Measurements from ENCODE around the gene UAP1L1.

UAP1L1 gene

DNA sequence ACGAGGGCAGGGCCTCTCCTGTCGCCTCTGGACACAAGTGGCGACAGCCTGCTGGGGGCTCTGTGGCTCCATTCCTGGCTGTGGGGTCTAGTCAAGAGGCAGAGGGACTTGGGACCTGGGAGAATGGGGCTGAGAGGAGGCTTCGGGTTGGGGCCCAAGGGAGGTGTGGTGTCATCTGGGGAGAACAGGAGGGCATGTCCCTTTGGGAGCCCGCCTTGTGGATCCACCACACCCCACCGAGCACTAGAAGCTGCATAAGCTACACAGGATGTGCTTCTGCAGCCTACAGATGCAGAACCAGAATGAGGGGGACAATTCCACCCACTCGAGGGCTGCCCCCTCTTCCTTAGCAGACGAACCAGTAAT, 5.6 kb downstream of the UAP1L1 start:
- no peak for DNase-seq (ENCODE audit: extremely low read depth, low read depth)
- TF ChIP-seq, protein P1, sequence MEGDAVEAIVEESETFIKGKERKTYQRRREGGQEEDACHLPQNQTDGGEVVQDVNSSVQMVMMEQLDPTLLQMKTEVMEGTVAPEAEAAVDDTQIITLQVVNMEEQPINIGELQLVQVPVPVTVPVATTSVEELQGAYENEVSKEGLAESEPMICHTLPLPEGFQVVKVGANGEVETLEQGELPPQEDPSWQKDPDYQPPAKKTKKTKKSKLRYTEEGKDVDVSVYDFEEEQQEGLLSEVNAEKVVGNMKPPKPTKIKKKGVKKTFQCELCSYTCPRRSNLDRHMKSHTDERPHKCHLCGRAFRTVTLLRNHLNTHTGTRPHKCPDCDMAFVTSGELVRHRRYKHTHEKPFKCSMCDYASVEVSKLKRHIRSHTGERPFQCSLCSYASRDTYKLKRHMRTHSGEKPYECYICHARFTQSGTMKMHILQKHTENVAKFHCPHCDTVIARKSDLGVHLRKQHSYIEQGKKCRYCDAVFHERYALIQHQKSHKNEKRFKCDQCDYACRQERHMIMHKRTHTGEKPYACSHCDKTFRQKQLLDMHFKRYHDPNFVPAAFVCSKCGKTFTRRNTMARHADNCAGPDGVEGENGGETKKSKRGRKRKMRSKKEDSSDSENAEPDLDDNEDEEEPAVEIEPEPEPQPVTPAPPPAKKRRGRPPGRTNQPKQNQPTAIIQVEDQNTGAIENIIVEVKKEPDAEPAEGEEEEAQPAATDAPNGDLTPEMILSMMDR (IDR thresholded peaks at IDR 0.05; ENCODE audit: low read depth, low read length), result no peak

DNA sequence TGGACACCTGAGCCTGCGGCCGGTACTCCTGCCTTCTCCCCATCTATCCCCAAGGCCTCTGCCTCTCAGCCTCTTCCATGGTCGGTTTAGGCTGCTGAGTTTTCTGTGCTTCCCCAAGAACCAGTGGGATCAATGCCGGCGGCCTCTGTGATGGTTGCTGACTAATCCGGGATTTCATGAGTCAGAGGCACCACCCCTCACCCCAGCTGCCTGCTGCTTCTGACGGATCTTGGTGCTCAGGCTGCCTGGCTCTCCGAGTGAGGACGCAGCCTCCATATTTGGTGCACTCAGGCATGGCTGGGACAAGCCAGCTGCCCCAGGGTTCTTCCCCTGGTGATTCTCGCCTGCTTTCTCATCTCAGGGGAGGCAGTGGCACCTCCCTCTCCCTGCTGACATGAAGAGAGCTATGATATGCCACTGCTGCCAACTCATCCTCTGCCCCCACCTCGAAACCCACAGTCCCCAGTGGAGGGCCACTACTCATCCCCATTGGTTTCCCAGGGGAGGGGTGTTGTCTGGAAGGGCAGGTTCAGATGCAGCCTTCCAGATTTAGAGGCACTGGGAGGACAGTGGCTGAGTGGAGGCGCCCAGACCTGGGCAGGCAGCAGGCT, 6.2 kb downstream of the UAP1L1 start:
- TF ChIP-seq, protein P1 (IDR thresholded peaks at IDR 0.05; ENCODE audit: low read depth, low read length), result no peak
- DNase-seq (ENCODE audit: extremely low read depth, low read depth), result peak; percentile 77

DNA sequence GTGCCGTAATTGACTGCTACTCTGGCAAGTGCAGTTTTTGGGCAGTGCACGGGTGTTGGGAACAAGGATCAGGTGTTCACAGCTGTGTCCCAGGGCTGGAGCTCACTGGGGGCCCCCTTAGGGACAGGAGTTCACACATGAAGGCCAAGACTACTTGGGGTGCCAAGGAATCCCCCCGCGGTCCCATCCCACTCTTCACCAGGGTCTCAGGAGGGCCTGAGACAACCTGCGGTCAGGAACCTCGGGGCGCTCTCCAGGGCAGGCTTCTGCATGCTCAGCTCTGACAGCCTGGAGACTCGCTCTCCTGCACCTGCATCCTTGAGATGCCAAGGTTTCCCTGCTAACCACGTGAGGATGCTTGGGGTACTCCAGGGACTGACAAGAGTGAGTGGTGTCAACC, 7.2 kb downstream of the UAP1L1 start:
- TF ChIP-seq, protein P1 (IDR thresholded peaks at IDR 0.05; ENCODE audit: low read depth, low read length), result no peak
- DNase-seq (ENCODE audit: extremely low read depth, low read depth), result no peak

DNA sequence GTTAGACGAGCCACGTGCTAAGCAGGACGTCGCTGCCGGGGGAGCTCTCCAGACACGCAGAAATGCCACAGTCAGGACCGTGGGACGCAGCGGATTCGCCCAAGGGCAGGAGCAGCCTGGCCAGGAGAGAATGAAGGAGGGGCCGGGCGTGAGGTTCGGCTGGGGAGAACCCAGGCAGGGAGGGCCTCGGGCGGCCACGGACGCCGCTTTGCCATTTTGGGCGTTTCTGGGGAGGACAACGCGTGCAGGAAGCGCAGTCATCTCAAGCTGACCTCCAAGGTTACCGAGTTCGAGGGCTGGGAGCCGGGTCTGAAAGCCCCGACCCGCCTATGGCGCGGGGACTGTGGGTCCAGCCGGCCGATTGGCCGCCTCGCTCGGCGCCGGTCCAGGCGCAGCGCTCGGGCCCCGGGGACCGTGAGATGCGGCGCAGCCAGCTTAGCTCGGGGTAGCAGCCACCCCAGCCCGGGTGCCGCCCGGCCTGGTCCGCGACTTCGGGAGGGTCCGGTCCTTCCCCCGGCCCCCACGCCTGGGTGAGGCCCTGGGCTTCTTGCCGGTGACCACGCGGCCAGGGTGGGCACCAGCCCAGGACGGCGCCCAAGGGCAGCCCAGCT, 8.7 kb downstream of the UAP1L1 start:
- TF ChIP-seq, protein P1 (IDR thresholded peaks at IDR 0.05; ENCODE audit: low read depth, low read length), result no peak
- DNase-seq (ENCODE audit: extremely low read depth, low read depth), result no peak

DNA sequence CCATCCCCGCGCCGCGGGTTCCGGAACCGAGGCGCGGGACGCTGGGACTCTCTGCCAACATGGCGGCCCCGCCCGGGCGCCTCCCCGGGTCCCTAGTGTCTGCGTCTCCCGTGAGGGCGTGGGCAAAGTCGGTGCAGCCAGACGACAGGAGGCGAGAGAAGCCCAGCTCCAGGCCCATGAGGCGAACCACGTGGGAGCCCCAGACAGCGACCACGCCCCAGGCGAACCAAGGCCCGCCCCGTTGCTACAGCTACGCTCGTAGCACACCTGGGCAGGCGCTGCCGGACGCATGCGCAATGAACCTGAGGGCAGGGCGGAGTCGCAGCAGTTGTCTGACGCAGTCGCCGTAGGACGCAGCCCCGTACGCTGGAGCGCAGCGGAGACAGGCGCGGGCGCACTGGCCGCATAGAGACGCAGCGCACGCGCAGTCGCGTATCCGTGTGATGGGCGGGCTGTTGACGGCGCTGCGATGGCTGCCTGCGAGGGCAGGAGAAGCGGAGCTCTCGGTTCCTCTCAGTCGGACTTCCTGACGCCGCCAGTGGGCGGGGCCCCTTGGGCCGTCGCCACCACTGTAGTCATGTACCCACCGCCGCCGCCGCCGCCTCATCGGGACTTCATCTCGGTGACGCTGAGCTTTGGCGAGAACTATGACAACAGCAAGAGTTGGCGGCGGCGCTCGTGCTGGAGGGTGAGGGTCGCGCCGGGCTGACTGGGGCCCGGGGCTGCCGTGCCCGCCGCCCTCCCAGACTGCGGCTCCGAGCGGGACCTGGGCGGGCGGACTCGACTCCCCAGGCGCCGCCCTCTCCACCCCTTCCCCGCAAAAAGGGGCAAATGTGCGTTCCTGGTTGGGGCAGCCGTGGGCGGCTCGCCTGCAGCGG, 9.5 kb downstream of the UAP1L1 start, which contains the start of gene MAN1B1:
Gene MAN1B1 (plus strand): TSS at position 455 of the 878 bp plus-strand sequence. CDS start 15 bp downstream, at position 470.
- TF ChIP-seq, protein P1 (IDR thresholded peaks at IDR 0.05; ENCODE audit: low read depth, low read length), result no peak
- peak; percentile 98 for DNase-seq (ENCODE audit: extremely low read depth, low read depth)

DNA sequence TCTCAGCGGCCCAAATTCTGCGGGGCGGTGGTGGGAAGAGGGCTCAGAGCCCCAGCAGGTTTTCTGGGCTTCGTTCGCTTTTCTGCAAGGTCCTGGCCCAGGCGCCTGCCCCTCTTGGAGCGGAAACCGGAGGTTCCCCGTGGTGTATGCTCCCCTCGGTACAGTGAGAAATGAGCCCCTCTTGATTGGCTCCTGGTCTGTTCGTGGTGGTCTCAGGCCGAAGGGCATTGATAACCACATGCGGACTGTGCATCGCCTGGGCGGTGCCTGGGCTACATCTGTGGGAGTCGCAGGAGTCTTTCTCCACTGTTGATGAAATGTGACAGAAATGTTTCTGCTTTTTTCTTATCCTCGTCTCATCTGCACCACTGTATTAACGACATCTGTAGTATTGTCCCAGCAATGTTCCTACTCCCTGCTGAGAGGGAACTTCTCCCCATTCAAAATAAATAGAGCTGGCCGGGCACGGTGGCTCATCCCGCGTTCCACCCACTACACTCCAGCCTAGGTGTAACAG, 10.2 kb downstream of the UAP1L1 start:
- DNase-seq (ENCODE audit: extremely low read depth, low read depth), result no peak
- TF ChIP-seq, protein P1 (IDR thresholded peaks at IDR 0.05; ENCODE audit: low read depth, low read length), result no peak
